GM18870 (cell line): ENCODE measurements around the gene TRAPPC2L.
"Not testable (repeated sequence)": the region's sequence is repeated elsewhere in the genome, so short reads cannot be mapped to it uniquely, and the experiment has no call there.

ENCODE experiments used
- ATAC-seq: cut with Tn5 transposase; IDR thresholded peaks from one replicate; pipeline ENCODE4 v1.9.1; 2021; ENCODE audit warnings: moderate library complexity; ENCODE audit not compliant: unreplicated experiment

Gene TRAPPC2L

DNA sequence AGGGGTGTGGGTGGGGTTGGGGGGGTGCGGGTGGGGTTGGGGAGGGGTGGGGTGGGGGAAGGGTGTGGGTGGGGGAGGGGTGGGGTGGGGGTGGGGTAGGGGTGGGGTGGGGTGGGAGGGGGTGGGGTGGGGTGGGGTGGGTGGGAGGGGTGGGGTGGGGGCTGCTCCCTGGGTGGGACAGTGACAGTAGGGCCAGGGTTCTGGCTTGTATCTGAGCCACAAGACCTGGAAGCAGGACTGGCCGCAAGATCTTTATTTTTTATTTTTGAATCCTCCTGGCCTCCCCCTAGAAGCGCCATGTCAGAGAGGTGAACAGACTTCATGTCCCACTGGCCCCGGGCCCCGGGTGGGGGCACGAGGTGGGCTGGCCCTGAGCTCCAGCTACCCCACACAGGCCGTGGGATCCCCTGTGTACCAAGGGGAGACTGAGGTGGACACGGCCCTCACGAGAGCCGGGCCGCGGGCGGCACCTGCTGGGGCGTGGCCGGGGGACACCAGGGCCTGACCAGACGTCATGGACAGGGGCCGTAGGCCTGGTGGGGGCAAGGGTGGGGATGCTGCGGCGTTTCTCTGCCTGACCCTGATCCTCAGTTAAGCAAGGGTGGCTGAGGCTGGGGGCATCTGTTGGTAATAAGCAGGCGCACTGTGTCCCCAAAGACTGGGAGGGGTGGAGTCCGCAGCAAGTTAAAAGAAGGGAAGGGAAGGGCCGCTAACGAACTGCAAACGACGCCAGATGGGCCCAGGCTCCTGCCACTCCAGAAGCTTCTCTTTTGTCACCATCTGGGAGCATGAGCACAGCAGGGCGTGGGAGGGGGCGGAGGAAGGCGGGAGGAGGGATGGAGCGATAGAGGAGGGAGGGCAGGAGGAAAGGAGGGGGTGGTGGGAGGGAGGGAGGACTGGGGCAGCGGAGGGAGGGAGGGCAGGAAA lies 31.8 kb downstream of the TRAPPC2L start:
- no peak for ATAC-seq

DNA sequence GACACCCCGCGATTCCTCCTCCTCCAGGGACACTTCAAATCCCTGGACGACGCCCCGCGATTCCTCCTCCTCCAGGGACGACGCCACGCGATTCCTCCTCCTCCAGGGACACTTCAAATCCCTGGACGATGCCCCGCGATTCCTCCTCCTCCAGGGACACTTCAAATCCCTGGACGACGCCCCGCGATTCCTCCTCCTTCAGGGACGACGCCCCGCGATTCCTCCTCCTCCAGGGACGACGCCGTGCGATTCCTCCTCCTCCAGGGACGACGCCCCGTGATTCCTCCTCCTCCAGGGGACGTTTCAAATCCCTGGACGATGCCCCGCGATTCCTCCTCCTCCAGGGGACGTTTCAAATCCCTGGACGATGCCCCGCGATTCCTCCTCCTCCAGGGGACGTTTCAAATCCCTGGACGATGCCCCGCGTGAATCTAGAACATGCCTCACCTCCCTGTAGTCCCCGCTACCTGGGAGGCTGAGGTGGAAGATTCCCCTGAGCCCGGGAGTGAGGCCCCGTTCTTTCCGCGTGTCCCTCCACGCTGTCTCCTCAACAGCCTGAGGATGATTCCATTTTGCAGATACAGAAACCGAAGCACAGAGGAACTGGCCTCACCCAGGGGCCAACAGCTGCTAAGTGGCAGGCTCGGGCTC lies 32.9 kb downstream of the TRAPPC2L start:
- not testable (repeated sequence) for ATAC-seq

DNA sequence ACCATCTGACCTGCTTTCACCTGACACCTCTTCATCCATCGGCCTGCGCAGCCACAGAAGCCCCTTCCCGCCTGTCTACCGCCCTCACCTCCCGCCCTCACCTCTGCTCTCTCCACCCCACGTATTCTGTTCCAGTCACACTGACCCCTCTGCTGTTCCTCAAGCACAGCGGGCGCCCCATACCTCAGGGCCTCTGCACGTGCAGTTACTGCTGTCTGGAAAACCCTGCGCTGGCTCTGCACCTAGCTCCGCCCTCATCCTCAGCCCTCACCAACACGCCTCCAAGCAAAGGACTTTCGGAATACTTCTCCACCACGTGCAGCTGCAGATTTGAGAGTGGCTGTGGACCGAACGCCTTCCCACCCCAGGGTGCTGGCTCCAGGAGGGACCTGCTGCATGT lies 34.2 kb downstream of the TRAPPC2L start:
- no peak for ATAC-seq

DNA sequence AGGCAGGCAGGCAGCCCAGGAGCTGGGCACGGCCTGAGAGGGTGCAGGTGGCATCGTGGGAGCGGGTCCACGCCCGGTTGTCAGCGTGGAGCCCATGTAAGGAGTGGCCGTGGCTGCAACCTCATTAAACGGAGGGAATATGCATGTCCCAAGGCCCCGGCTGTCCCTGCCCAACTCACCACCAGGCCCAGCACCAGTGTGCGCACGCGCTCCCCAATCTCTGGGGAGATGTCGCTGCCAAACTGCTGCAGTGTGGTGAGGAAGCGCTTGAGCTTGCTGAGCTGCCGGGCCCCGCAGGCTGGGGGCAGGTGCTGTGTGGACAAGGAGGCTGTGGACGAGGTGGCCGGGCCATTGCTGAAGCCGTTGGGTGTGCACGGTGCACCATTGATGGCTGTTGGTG lies 35.1 kb downstream of the TRAPPC2L start:
- no peak for ATAC-seq

DNA sequence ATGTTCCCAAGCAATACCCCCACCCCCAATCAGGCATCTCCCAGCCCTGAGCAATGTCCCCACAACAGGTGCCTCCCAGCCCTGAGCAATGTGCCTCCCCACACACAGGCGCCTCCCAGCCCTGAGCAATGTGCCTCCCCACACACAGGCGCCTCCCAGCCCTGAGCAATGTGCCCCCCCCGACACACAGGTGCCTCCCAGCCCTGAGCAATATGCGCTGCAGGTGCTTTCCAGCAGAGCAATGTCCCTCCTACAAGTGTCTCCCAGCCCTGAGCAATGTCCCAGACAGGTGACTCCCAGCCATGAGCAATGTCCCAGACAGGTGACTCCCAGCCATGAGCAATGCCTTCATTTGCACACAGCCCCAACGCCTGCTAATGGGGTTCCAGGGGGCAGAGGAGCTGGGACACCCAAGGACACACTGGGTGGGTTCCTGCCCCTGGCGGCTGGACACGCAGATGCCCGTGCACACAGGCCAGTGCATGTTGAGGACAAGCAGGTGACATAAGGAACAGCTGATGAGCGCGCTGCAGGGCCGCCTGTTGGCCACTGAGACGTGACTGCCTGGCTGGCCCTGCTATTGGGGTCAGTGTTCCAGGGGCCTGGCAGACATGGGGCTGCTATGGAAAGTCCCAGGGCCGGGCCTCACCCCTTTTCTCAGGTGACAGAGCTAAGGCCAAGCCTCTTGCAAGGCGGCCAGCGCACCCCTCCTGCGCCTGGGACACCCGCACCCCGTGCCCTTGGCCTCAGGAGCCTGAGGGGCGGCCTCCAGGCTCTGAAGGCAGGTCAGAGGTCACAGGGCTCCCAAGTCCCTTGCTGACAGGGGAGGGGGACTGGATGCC lies 36.4 kb downstream of the TRAPPC2L start:
- ATAC-seq = no peak

DNA sequence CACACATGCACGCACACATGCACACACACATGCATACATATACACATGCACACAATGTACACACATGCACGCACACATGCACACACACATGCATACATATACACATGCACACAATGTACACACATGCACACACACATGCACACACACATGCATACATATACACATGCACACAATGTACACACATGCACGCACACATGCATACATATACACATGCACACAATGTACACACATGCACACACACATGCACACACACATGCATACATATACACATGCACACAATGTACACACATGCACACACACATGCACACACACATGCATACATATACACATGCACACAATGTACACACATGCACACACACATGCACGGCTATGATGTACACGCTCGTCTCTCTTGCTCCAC lies 37.3 kb downstream of the TRAPPC2L start:
- not testable (repeated sequence) for ATAC-seq

DNA sequence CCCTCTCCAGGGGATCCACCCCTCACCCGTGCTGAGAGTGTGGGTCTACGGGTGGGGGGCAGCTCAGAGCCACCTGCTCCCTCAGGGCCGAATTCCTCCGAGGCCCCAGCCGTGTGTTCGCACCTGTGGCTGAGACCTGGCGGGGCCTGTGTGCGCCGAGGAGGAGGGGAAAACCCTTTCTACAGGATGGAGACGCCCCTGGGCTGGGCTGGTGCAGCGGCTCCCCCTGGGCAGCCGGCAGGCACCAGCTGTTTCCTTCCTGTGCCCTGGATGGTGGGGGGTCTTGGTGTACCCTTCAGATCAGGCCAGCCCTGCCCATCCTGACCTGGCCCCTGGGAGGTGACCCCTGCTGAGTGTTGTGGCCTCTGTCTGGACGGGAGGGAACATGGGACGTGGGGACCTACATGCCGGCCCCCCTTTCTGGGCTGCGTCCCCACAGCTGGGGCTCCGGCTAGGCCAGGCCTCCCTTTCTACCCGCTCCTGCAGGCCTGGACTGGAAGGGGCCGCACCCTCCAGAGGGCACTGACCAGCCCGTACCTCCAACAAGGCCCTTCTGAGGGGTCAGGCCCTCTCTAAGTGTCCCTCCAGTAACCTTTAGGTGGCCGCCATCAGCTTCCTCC lies 37.9 kb downstream of the TRAPPC2L start:
- ATAC-seq = no peak

DNA sequence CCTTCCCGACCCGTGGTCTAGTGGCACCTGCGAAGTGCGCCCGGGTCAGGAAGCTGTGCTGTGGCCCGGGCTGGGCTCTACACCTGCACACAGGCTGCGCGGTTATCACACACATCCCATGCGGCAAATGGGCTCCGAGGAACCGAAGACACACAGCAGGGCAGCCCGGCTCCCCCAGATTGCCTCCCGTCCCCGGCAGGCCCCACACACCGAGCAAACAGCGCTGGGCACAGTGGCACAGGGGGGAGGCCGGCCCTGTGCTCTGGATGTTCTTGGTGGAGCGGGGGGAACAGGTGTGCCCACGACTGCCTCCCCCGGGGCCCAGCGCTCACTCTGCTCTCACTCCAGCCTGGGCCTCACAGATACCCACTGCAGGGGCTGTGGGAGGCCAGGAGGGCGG lies 38.4 kb downstream of the TRAPPC2L start:
- no peak for ATAC-seq

DNA sequence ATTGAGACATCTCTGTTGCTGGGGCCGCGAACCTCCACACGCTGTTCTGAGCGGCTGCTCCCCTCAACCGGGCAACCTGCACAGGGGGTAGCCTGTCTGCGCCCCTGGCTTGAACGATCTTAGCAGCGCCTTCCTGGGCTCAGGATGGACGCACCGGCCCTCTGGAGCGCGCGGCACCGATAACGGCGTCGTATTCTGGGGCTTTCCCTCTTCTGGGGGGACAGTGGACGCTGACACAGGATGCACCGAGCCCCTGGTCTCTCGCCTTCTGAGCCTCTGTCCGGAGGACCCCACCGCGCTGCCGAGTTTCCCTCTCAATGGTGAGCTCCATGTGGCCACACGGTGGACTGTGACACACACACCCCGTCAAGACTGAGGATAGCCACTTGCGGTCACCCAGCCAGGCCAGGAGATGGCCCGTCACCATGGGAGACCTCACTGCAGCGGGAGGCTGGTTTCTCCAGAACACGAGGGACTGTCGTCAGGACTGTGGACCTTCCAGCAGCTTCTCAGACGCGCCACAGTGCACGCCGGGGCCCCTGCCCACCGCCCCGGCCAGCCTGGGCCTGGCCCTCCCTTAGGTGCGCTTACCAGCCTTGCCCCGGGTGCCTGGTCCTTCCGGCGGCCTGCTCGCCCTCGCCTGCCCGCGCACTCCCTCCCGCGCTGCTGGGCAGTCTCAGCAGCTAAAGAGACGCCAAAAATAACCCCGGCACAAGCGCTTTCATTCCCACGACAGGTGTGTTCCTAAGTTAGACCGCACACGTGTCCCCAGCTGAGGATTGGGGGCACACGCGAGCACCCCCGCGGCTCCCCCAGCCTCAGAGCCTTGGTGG lies 39.5 kb downstream of the TRAPPC2L start:
- no peak for ATAC-seq

DNA sequence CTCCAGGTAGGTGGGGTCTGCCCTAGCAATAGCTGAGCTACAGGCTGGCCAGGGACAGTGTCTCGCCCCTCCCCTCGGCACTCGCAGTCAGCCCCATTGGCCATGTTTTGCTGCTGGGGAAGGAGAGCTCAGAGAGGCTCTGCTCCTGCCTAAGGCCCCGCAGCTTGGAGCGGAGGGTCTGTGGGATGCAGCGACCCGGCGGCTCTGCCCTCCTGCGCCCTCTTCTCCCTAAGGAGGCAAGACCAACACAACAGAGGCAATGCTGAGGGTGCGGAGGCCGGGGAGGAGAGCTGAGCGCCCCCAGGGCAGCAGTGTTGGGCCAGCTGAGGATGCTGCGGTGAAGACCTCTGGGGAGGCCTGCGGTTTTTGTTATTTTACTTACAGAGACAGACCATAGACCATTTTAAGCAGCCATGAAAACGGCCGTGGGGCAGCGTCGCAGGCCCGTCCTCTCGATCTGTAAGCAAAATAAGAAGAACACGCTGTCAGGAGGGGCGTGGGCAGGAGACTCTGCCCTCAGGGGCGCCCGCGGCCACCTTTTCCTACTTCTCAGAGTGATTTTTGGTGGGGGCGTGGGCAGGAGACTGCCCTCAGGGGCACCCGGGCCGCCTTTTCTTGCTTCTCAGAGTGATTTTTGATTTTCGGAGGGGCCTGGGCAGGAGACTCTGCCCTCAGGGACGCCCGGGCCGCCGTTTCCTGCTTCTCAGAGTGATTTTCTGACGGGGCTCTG lies 40.9 kb downstream of the TRAPPC2L start:
- no peak for ATAC-seq

DNA sequence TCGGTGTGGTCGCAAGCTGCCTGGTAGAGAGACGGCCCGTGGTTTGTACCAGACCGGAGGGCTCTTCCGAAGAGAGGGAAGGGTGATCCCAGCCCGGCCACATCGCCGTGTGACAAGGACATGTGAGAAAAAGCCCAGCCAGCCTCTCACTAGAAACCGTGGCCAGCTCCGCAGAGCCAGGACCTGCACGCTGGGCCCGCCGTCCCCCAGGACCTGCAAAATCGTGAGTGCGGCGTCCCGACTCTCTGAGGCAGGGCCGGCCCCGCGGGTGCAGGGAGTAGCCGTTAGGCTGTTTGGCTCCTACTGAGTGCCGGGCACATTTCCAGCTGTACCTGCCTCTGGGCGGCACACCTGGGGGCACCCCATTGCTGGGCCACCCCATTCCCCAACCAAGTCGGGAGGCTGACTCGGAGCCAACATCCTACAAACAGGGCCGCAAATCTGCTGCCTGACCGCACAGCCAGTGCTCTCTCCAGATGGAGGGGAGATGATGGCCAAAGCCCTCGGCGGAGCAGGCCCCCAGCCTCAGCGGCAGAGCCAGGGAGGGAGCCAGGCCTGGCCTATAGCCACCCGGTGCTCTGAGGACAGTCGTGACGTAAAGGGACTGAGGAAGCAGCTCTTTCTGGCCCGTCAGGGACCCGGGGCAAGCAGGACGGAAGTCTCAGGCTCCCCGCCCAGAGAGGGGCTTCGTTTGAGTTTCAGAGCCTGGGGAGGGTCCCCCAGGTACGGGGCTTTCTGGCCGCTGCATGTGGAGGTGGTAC lies 43.2 kb downstream of the TRAPPC2L start:
- no peak for ATAC-seq

DNA sequence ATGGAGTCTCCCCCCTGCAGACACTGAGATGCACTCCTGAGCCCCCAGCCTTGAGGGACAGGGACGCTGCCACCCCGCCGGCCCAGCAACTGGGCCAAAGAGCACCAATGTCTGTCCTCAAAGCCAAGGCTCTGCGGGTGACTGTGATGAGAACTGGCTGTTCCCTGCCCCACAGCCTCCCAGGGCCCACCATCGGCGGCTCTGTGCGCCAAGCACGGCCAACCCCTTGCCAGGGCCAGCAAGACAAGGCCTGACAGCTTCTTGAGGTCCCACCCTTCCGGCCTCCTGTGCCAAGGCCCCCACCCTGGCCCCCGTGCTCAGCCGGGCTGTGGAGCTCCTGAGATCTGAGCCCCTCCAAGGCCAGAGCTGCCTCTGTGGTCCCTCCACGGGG lies 43.7 kb downstream of the TRAPPC2L start:
- ATAC-seq = no peak

DNA sequence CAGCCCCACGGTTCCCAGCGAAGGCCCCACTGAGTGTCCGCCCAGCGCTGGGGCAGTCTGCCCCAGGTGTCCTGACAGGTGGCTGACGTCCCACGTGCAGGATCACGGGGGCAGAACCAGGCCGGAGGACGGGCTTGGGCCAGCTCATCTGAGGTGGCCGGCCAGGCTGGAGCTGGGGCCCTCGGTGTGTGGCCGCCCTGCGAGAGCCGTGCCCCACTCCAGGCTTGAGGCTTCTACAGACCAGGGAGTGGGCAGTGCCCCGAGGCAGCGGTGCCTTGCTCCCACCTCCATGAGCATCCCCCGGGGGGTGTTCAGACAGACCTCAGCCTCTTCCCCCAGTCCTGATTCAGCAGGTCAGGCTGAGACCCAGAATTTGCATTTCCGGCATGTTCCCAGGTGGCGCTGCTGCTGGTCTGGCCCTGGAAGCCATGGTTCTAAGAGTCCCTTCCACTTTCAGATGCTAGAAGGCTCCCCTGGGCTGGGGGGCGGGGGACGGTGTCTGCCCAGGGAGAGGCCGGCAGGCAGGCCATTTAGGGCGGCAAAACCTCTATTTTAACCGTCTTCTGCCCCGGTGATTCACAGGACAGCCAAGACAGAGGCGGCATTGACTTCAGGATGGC lies 44.9 kb downstream of the TRAPPC2L start:
- no peak for ATAC-seq

DNA sequence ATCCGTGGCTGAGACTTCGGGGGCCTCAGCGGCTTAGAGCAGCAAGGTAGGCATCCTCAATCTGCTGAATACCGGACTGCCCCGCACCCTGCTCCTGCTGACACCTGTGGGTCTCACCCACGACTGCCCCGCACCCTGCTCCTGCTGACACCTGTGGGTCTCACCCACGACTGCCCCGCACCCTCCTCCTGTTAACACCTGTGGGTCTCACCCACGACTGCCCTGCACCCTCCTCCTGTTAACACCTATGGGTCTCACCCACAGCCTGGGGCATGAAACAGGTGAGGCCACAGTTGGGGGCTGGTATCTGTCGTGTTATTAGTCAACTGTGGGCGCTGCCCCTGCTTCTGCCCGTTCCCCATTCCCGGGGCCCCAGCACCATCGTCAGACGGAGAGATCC lies 45.8 kb downstream of the TRAPPC2L start:
- ATAC-seq = no peak

DNA sequence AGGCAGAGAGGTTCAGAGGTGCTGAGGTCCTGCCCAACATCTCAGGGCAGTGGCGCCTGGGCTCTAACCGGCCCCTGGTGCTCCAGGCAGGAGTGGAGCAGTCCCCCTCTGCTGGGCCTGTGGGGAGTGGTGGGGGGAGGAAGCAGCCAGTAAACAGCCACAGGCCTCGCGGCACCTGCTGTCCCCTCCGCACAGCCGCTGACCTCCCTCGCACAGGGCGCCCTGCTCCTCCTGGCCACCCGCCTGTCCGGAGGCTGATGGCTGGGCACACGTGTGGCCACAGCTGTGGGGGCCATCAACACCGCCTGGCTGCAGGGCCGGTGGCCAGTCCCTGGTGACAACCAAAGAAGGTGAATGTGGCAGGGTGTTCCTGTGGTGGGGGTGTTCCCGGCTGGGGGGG lies 46.3 kb downstream of the TRAPPC2L start:
- no peak for ATAC-seq

DNA sequence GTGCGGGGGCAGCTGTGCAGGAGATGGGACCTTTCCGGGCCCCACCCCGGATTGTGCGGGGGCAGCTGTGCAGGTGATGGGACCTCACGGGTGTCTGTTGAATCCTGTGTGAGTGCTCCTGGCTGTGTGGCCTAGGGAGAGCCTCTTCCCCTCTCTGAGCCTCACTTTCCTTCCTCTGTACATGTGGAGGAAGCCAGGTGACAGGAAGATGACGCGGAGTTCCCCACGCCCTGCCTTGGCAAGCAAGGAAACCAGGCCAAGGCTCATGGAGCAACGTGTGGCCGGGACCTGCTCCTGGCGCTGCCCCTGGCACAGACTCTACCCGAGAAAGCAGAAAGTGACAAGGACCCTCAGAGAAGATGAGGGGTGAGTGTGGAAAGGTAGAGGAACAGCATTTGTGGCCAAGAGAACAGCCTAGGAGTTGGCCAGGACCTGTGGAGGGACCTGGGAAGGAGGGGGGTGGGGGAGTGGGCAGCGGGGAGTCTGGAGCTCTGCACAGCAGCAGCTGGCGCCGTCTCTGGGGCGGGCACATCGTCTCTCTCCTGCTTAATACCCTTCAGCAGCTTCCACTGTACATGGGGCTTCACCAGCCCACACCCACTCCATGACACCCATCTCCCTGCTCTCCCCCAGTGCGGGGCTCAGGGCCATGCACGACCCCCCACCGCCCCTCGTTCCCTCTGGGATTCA lies 47.9 kb downstream of the TRAPPC2L start:
- ATAC-seq = no peak

DNA sequence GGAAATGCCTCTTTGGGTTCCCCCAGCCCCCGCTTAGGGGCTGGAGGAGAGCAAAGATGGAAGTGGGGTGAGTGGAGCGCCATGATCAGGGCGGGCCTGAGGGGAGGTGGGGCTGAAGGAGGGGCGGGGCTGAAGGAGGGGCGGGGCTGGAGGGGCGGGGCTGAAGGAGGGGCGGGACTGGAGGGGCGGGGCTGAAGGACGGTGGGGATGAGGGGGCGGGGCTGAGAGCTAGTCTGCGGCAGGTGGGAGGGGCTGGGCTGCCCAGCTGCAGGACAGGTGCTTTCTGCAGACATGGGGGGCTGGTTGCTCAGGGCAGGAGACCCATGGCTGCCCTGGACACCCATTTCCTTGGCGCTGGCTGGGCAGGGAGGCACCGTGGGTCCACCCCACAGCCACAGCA lies 48.6 kb downstream of the TRAPPC2L start:
- ATAC-seq = no peak

DNA sequence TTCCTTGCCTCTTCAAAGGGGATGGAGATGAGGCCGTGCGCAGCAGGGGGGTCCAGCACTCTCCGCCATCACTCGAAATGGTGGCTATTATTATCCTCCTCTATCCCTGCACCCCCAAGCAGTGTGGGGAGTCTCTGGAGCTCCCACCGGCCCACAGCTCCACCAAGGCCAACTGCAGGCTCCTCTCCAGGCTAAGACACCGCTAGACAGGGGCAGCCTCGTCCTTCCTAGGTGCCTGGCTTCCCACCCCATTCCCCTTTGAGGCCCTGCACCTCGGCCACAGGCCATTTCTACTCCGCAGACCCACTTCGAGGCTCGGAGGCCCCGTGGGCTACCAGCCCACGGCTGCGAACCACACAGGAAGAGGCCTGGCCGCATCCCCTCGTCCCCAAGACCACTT lies 49.1 kb downstream of the TRAPPC2L start:
- ATAC-seq = no peak
